ENCODE results near the gene WDR54.
A peak's percentile ranks its signal among the peaks of the same experiment; 100 is the strongest.

Gene WDR54, protein sequence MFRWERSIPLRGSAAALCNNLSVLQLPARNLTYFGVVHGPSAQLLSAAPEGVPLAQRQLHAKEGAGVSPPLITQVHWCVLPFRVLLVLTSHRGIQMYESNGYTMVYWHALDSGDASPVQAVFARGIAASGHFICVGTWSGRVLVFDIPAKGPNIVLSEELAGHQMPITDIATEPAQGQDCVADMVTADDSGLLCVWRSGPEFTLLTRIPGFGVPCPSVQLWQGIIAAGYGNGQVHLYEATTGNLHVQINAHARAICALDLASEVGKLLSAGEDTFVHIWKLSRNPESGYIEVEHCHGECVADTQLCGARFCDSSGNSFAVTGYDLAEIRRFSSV

DNA sequence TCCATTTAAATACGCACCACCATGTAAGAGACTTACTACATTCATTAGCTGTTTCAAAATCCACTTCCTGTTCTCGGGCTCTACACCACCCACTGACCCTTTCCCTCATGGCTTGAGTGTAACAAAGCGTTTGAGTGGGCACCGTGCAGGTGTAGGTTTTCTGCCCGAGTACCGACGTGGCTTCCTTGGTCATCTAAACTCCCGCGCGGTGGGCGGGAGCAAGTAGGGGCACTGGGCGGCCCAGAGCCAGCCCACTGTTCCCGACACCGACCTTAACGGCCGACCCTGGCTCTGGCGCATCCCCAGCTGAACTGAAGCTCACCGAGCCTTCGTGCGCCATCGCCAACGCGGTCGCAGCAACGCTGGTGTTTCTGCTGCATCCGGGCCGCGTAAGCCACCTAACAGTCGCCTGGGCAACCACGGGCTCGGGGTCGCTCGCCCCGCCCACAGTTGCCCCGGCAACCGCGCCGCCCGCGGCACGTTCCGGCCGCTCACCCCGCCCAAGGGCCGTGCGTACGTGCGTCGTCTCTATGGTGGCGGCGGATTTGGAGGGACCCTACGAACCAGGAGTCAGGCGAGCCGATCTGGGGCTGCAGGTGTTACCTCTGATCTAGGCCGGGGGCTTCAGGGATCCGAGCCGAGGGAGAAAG, at the start of gene WDR54, which contains the start of gene C2orf81:
Gene WDR54 (plus strand): TSS at position 510 of the 650 bp plus-strand sequence. CDS start 424 bp downstream, outside the sequence.
Gene C2orf81 (minus strand): TSS at position 399 of the 650 bp plus-strand sequence. CDS start 59 bp downstream, at position 340.
- DNase-seq: peak; percentile 97

DNA sequence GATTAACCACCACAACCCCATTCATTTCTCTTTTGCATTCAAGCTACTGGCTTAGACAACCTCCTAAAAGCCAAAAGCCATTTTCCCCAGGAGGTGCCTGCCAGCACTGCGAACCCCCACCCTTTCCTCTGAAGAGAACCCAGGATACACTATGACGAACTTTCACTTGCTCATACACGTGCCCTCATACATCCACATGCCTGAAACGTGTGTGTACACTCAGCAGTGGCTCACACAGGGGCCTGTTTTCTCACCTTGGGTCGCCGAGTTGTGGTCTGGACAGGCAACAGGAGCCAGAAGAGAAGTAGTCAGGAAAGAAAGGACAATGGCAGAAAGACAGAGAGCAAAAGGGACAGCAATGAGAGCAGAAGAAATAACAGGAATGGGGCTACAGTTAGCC, 48.9 kb upstream of the WDR54 start:
- no peak for DNase-seq

DNA sequence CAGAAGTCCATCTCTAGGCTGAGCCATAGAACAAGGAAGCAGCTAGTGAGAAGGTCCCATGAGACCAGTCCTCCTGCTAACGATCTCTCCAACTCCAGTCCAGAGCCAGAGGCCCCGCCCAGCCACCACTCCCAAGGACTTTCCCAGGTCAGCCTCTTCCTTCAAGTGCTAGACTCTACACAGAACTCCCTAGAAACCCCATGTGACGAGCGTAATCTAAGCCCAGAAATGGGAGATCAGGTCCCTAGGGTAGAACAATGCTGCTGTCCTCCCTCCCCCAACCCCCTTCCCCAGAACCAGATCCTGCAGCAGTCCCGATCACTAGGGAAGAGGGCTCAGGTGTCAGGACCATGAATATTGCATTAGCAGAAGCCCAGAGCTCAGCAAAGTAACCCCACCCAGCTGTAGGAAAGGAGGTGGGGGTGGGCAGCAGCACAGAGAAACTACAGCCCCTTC, 48.3 kb upstream of the WDR54 start:
- DNase-seq: no peak

DNA sequence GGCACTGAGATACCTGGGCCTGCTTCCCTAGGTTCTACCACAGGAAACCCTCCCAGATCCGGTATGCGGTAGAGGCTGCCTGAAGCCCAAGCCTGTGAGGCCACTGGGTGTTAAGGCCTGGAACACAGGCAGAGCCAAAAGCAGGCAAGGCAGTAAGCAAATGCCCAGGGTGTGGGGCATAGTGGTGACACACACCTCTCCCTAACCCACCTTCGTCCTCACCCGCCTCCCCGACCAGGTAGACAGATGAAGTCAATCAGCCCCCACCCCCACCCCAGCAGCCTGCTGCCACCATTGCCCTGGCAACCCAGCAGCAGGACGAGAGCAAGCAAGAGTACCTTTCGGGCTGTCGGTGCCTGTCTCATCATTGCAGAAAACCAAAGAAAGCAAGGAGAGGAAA, 47.5 kb upstream of the WDR54 start:
- DNase-seq: no peak

DNA sequence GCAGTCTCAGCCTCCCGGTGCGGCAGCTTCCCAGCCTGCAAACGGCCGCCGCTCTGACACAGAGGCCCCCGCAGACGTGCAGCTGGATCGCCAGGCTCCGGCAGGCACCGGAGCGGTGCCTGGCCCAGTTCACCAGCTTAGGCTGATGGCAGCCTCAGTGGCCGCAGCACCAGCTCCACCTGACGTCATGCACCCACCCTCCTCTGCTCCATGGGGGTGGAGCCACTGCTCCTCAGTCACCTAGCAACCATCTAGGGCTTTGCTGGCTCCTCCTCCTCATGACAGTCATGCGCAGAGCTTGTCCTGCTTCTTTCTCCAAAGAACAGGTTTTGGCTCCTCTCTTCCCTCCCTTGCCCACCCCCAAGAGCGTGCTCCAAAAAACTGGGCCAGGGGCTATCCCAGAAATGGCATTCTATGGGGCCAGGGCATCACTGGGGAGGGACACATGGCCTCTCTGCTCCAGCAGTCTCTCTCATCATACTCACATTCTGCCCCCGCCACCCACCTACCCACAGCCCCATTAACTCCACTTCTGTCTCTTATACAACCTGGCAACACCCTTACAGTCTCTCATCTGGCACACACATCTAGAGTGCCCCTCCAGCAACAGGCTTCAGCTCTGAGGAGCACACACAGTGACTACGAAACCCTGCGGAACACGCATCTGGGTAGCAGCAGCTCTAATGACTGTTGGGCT, 46.9 kb upstream of the WDR54 start:
- DNase-seq: no peak

DNA sequence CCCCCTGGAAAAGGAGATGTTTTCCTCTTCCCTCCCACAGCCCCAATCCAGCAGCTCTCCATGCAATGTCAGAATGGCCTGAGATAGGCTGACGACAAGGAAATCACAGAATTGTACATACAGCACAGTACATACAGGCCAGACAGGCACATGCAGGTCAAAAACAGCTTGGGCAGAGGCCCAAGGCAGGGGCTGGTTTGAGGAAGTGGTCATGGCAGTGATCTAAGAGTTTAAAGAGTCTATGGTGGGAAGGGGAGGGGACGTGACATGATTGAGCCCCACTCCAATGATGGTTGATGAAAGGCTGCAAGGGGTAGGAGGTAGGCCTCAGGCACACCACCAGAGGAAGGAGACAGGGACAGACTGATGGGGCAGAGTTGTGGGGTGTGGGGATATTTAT, 45.7 kb upstream of the WDR54 start:
- DNase-seq: no peak

DNA sequence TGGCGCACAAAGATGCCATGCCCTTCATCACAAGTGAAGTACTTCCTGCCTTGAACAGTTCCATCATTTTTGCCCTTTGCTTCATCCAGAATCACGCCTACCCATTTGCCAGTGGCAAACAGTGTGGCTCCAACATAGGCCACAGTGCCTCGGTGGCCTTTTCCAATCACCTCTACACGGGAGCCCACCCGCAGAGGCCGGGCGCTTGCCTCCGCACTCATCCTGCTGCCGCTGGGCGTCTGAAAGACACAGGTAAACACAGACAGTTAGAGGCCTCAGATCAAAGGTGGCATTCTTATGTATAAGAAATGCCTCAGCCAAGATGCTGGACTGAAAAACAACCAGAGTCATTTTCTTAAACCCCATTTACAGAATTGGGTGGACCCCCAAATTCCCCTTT, 43.5 kb upstream of the WDR54 start:
- DNase-seq: no peak

DNA sequence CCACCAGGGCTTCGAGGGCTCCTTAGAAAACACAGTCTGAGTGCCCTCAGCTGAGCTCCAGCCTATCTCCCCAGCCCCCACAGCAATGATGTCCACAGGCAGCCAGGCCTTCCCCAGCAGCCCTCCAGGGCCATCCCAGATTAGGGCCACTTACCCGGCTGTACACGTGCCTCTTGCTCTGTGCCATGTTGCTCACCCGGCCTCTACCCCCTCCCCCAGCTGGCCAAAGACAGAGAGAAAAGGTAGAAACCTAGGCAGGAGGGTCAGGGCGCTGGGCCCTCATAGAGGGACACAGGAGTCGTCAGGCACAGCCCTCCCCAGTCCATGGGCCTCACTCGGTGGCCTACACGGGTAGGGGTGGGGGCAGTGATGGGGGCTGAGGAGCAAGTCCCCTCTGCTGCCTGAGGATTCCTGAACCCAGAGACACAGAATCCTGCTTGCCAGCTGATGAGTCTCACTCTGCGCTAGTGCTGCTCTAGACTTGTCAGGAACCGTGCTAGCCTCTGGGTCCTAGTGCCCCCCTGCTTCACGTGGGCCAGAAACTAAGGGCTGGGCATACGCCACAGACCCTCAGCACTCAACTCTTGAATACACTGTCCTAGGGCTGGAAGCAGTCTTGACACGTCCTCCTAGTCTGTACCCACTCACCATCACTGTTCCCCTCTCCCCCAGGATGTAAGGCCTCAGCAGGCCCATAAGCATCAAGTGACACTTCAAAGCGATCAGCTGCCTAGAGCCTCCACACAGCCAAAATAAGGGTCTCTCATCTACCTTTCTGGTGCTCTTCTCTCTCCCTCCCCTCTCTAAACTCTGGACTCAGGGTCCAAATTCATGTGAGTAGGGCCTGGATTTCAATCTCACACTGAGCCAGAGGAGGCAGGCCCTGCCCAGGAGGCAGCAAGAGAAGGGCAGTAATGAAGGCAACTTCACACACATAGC, 41.4 kb upstream of the WDR54 start, which contains the start of gene DCTN1:
Gene DCTN1 (minus strand): TSS at position 461 of the 939 bp plus-strand sequence. CDS start 274 bp downstream, at position 187.
- DNase-seq: peak; percentile 60

DNA sequence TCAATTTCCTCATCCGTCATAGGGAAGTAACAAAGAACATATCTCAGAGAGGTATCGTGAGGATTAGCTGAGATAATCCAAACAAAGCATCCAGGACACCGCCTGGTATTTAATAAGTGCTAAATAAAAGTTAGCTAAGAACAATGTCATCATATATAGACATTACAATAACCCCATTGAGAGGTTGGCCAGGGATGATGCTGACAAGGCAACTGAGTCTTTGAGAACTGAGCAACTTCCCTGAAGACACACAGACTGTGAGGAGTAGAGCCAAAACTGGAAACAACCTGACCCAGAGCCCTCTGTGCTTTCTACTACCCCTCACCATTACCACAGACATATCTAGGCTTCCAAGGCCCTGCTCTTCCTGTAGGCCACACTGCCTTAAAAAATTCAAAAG, 39.8 kb upstream of the WDR54 start:
- no peak for DNase-seq

DNA sequence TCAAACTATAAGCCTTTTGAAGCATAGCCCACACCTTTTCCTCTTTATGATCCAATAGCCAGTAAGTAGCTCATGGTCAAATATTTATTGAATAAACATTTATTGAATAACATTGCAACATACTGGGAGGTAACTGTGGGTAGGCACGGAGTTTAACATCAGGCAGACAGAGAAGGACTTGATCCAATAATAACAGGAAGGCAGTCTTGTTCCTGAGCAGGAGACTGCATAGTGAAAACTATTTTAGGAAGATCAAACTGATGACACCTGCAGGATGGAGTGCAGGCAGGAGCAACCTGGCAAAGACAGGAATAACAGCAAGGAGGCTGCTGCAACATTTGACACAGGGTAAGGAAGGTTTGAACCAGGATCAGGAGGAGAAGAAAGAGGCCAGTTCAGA, 38.3 kb upstream of the WDR54 start:
- DNase-seq: no peak

DNA sequence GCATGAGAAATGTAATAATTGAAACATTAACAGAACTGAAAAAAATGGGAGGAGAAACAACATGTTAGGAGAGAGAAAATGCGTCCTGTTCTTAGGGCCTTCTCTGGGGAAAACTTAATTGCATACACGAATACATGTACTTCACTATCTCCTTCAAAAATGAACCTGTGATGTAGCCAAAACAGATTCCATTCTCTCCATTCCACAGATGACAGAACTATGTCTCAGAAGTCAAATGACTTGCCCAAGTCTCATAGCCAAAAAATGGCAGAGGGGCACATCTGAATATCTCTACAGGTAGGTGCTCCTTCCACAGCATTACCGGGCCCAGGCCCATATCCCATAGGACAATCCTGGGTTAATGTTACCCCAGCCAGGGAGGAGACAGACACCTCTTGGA, 37.5 kb upstream of the WDR54 start:
- no peak for DNase-seq

DNA sequence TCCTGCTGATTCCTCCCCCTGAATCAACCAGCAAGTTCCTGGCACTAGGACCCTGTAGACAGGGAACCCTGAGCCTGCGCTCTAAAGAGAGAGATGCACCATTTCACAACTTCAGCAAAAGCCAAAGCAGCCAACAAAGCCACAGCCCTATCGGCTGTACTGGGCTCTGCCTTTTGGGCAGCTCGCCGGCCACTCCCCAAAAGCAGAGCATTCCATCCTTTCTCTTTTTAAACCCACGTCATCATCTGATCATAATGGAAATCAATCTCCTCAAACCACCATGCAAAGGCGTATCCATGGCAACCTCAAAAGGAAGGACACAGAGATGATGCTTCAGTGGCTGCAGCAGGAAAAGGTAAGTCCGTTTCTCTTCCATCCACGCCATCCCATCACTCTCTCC, 36.1 kb upstream of the WDR54 start:
- no peak for DNase-seq

DNA sequence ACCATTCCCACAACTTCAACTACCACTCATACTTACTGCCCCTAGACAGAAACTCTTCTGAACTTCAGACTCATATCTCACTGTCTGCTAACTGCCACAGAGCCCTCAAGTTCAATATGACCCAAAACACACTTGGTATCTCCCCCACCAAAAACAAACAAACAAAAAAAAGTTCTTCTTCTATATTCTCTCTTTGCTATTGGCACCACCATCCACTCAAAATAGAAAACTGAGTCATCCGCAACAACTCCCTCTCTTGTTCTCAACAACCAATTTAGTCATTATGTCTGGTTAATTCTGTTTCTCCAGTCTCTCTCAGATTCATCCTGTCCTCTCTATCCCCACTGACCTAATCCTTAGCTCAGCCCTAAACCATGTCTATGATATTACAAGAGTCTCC, 34.2 kb upstream of the WDR54 start:
- no peak for DNase-seq

DNA sequence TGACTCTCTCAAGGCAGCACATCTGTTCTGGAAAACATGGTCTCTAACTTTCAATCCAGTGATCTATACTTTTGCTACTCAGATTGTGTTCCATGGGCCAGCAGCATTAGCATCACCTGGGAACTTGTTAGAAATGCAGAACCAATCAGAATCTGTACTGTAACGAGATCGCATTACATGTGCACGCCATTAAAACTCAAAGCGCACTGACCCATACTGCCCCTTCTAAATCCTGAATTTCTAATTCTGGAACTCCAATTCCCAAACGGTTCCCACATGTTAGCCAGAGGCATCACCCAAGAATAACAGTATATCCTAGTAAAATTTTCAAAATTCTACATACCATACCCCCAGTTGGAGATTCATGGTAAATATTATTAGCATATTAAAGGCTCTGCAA, 30.9 kb upstream of the WDR54 start:
- DNase-seq: no peak

DNA sequence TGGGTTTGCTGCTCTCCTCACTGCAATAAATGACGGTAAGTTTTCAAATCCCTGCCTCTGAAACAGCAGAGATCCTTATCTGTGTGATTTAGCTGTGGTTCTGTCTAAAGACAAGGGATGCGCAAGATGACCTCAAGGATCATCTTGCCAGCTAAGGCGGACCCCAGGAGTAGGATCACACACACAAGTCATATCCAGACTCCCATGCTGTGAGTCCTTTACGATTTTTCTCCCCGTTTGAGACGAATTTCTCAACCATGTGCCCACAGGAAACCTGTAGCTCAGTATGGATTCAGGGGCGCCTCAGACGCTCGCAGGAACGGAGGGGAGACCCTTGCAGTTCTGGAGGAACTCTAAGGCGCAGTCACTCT, 30.3 kb upstream of the WDR54 start:
- DNase-seq: no peak

DNA sequence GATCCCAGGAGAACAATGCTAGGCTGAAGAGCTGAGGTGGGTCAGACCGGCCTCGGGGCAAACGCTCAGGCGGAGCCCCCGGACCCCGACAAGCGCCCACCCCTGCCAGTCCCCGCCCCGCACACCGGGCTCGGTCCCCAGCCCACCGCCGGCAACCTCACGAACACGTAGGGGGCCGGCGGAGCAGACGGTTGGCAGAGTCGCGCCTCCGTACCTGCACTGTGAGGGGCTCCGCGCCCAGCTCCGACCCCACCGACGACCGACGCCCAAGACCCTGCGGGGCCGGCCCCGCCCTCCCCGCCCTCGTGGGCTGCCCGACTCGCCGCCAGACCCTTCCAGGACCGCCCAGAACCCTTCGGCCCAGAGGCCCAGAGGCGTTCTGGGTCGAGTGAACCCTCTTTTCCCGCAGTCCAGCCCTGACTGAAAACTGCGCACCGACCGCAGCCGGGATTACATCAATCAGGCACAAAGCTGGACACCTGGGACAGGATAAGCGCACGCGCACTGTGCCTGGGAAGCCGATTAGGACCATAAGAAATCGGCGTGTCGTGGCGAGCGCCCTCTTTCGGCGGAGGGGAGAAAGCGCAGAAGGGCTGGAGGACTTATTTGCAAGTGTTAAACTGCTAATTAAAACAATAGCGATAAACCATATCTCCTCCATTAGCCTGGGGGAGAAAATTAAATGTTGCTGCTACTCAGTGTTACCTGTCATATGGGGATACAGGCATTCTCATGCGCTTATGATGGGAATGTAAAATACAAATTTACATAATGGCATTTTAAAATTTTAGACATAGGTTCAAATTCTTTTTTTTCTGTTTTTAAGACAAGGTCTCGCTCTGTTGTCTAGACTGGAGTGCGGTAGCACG, 29.7 kb upstream of the WDR54 start:
- no peak for DNase-seq

DNA sequence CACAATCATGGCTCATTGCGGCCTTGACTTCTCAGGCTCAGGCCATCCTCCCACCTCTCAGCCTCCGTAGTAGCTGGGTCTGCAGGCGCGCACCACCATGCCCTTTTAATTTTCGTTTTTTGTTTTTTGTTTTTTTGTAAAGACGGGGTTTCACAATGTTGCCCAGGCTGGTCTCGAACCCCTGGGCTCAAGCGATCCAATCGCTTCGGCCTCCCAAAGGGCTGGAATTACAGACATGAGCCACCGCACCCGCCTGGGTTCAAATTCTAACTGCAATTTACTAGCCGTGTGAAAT, 29.1 kb upstream of the WDR54 start:
- no peak for DNase-seq

DNA sequence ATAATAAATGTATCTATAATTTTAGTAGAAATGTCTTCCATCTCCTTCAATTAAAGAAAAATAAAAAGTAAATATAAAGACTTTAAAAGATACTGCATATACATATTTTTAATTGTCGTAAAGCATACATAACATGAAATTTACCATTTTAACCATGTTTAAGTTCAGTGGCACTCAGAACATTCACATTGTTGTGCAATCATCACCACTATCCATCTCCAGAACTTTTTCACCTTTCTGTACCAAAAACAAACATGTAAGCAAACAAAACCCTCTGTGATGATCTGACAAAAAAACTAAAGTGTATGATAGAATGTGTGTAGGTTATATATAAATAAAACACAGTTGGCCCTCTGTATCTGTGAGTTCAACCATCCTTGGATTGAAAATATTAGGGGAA, 28.0 kb upstream of the WDR54 start:
- DNase-seq: no peak

DNA sequence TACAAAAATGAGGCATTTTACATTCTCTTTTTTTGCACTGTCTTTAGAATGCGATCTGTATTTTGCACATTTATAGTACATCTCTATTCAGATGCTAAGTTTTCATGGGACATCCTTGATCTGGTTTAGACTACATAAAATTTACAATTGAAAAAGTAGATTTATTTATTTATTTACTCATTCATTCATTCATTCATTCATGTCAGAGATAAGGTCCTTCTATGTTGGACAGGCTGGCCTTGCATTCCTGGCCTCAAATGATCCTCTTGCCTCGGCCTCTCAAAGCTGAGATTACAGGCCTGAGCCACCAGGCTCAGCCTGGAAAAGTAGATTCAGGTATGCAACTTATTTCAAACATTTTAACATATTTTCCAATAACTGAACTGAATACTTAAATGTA, 25.4 kb upstream of the WDR54 start:
- DNase-seq: no peak

DNA sequence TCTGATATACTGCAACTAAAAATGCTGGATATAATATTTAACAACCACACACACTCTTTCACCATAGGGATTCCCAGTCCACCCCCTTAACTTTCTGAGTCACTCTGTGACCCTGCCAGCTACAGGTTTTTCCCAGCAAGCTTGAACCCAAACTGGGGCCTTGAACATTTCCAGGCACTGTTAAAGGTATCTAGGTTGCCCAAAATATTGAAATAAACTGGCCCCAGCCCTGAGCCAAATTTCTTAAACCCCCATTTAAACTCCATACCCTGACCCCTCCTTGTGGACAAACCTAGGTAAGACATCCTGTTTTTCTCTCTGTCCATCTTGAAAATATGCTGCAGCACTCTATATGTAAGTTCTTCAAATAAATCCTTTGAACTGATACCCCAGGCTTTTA, 21.7 kb upstream of the WDR54 start:
- no peak for DNase-seq

DNA sequence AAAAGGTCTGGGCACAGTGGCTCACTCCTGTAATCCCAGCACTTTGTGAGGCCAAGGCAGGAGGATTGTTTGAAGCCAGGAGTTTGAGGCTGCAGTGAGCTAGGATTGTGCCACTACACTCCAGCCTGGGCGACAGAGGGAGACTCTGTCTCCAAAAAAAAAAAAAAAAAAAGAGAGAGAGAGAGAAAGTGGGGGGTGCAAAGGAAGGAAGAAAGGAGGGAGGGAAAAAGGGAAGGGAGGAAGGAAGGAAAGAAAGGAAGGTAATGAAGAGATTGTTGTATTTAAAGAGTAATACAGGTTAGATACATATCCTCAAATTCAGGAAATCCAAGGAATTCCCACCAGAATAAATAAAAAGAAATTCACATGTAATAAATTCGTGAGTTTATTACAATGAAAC, 19.6 kb upstream of the WDR54 start:
- DNase-seq: no peak

DNA sequence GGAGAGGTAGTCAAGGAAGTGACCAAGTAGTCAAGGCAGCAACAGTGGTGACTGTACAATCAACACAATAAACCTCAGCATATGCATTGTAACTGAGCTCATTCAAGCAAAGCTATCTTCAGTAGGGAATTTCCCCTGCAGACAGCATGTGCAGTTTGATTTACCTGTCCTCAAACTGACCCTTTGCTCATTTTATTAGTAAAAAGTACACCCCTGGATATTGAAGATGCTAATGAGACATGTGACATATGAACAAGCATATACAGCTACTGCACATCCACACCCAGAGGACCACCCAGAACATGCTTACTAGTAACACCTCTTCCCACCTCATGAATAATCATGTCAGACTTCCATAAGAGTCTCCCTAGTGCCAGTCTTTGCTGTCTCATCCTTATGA, 15.5 kb upstream of the WDR54 start:
- DNase-seq: no peak
